Measurements from ENCODE around the gene CNKSR2.

Gene CNKSR2

DNA sequence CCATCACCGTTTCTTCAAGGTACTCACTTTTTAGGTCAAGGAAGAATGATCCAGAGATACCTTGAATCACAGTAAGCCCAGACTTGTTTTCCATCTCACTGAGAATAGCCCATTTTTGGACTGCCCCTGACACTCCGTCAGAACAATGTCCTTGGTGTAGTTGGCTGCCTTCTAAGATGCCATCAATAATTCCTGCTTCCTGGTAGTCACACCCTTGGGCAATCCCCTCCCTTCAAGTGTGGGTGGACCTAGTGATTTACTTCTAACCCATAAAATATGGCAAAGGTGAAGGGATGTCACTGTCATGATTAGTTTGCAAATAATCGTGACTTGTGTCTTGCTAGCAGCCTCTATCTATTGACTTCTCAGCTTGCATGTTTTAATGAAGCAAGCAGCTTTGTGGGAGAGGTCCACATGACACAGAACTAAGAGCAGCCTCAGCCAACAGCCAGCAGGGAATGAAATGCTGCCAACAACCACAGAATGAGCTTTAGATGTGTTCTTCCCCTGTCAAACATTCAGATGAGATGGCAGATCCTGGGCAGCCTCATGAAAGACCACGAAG lies 303.9 kb downstream of the CNKSR2 start:
- DNase-seq, result no peak

DNA sequence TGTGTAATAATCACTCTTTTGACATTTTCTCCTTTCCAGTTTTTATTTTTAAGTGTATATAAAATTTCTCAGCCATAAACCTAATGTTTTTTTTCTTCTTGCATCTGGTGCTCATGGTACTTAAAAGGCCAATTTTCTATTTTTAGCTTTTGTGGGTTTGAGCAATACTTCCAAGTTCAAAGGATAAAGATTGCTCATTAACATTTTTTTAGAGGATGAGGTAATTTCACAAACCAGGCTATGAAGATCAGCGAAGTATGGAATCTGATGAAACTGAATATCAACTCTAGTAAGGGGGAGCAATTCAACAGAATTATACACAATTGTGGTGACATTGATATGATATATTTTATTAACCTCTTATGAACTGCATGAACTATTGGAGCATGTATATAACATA lies 309.7 kb downstream of the CNKSR2 start:
- no peak for DNase-seq

DNA sequence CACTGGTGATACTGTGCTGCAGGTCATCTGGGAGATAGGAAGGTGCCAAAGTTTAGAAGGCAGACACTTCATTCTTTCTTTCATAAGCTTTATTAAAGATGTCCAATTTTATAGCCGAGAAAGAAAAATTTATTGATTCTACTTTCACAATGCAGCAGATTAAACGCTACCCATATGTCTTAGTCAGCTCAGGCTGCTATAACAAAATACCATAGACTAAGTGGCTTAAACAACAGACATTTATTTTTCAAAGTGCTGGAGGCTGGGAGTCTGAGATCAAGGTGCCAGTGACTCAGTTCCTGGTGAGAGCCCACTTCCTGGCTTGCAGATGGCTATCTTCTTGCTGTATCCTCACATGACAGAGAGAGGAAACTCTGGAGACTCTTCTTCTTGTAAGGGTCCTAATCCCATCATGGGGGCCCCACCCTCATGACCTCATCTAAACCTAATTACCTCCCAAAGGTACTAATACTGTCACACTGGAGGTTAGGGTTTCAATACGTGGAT lies 317.3 kb downstream of the CNKSR2 start:
- DNase-seq, result no peak

- peak; percentile 37 for DNase-seq
Observed at GRCh38 chrX:21698272-21698671, 324.1 kb downstream of the CNKSR2 start.

- DNase-seq, result no peak
Observed at GRCh38 chrX:21699136-21699535, 324.9 kb downstream of the CNKSR2 start.

DNA sequence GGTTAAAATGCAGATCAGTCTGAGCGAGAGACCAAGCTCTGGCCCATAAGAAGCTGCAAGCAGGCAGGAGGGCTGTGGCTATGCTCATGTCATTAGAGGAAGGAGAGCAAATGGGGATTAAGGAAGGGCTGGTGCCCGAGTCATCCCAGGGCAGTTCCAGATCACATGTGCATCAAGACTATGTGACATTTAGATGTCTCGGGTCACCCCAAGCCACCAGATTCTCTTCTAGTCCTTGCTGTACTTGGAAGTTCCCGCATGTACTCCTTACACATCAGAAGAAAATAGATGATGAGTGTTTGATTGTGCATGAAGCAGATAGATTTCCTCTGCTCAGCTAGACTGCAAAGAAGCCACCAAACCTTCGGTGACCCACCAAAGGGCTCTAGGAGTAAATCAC lies 326.1 kb downstream of the CNKSR2 start:
- peak; percentile 35 for DNase-seq

GRCh38 chrX:21700967-21701366 lies 326.7 kb downstream of the CNKSR2 start:
- no peak for DNase-seq

DNA sequence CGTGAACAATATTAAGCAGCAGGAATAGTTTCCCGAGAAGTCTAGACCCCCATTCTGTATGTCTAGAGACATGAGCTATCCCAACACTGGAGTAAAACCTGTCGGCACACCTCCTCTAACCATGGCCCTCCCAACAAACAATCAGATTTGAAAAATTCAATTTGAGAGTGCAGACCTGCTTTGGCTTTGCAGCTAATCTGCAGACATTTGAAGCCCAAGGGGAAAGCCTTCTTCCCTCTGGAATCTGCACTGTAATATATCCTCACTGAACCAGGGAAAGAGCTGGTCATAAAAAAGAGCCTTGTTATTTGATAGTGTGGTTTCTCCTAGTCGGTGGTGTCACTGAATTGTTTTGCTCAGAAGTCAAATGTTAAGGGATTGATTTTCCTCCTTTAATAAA lies 328.5 kb downstream of the CNKSR2 start:
- no peak for DNase-seq

All from suppressor macrophage treated with lipopolysaccharide for 4 hours (primary cell).